ENCODE data around the gene KDM6A. TPM values are rescaled to one million over a fixed set of nuclear protein-coding genes. Genes with fewer than 3 reads are reported as not detected.
"Not testable (repeated sequence)": the region's sequence is repeated elsewhere in the genome, so short reads cannot be mapped to it uniquely, and the experiment has no call there.

The KDM6A gene
- total RNA-seq, 1 experiment from 2014 or later = 48.2 TPM

- not testable (repeated sequence) for H3K4me3 ChIP-seq (ENCODE audit: low read length); H3K9me2 ChIP-seq (replicated peaks; ENCODE audit: insufficient read depth, low read length); H3K9ac ChIP-seq (ENCODE audit: low read length); H3K9me3 ChIP-seq (ENCODE audit: low read length); DNase-seq; H3K27ac ChIP-seq (ENCODE audit: low read length); H3K4me1 ChIP-seq (ENCODE audit: low read length); H4K20me1 ChIP-seq (ENCODE audit: insufficient read depth, low read depth, low read length); H2AFZ ChIP-seq (ENCODE audit: low read length); H3K36me3 ChIP-seq (ENCODE audit: insufficient read depth, low read length); H3K4me2 ChIP-seq (ENCODE audit: low read depth, low read length, poor library complexity, severe bottlenecking); H3K27me3 ChIP-seq (ENCODE audit: low read length)
- H3K79me2 ChIP-seq (ENCODE audit: low read length) = peaks cover 98% of the 10 kb centered on the region
Measured at GRCh38 chrX:44940541-44940940, 67.6 kb downstream of the KDM6A start.

- Histone ChIP-seq H3K4me3 (ENCODE audit: low read length) (no peak overlapping the region), H3K36me3 (ENCODE audit: insufficient read depth, low read length) (no peaks in the 10 kb centered on the region), H3K4me2 (ENCODE audit: low read depth, low read length, poor library complexity, severe bottlenecking) (no peak overlapping the region), H3K27ac (ENCODE audit: low read length) (no peak overlapping the region), H3K4me1 (ENCODE audit: low read length) (peaks cover 4% of the 10 kb centered on the region), H4K20me1 (ENCODE audit: insufficient read depth, low read depth, low read length) (no peaks in the 10 kb centered on the region), H3K9me3 (ENCODE audit: low read length) (peaks cover 9% of the 10 kb centered on the region; the same call in 1 of the 2 replicates), H2AFZ (ENCODE audit: low read length) (no peak overlapping the region), H3K9me2 (replicated peaks; ENCODE audit: insufficient read depth, low read length) (no peaks in the 10 kb centered on the region), H3K79me2 (ENCODE audit: low read length) (peaks cover 98% of the 10 kb centered on the region), H3K27me3 (ENCODE audit: low read length) (no peaks in the 10 kb centered on the region), H3K9ac (ENCODE audit: low read length) (no peak overlapping the region)
- no peak for DNase-seq
Measured at GRCh38 chrX:44943007-44943406, 70.0 kb downstream of the KDM6A start.

GRCh38 chrX:44944894-44945293, 71.9 kb downstream of the KDM6A start:
- Histone ChIP-seq H3K36me3 (ENCODE audit: insufficient read depth, low read length) (no peaks in the 10 kb centered on the region), H3K27me3 (ENCODE audit: low read length) (no peaks in the 10 kb centered on the region), H2AFZ (ENCODE audit: low read length) (no peak overlapping the region), H3K9me3 (ENCODE audit: low read length) (peaks cover 9% of the 10 kb centered on the region; the same call in 1 of the 2 replicates), H3K4me3 (ENCODE audit: low read length) (no peak overlapping the region), H3K4me2 (ENCODE audit: low read depth, low read length, poor library complexity, severe bottlenecking) (no peak overlapping the region), H3K27ac (ENCODE audit: low read length) (no peak overlapping the region), H3K4me1 (ENCODE audit: low read length) (peaks cover 15% of the 10 kb centered on the region), H4K20me1 (ENCODE audit: insufficient read depth, low read depth, low read length) (0 out of 2 replicates have a peak, but pooled peaks cover 5% of the 10 kb centered on the region), H3K9ac (ENCODE audit: low read length) (no peak overlapping the region), H3K79me2 (ENCODE audit: low read length) (peaks cover 98% of the 10 kb centered on the region), H3K9me2 (replicated peaks; ENCODE audit: insufficient read depth, low read length) (no peaks in the 10 kb centered on the region)
- DNase-seq = no peak

GRCh38 chrX:44945736-44946135, 72.7 kb downstream of the KDM6A start:
- Histone ChIP-seq H3K9me2 (replicated peaks; ENCODE audit: insufficient read depth, low read length) (no peaks in the 10 kb centered on the region), H3K4me1 (ENCODE audit: low read length) (peaks cover 15% of the 10 kb centered on the region), H3K27ac (ENCODE audit: low read length) (no peak overlapping the region), H3K27me3 (ENCODE audit: low read length) (no peaks in the 10 kb centered on the region), H4K20me1 (ENCODE audit: insufficient read depth, low read depth, low read length) (0 out of 2 replicates have a peak, but pooled peaks cover 5% of the 10 kb centered on the region), H3K9ac (ENCODE audit: low read length) (no peak overlapping the region), H3K4me2 (ENCODE audit: low read depth, low read length, poor library complexity, severe bottlenecking) (no peak overlapping the region), H3K9me3 (ENCODE audit: low read length) (peaks cover 9% of the 10 kb centered on the region; the same call in 1 of the 2 replicates), H3K36me3 (ENCODE audit: insufficient read depth, low read length) (no peaks in the 10 kb centered on the region), H2AFZ (ENCODE audit: low read length) (no peak overlapping the region), H3K4me3 (ENCODE audit: low read length) (no peak overlapping the region), H3K79me2 (ENCODE audit: low read length) (peaks cover 98% of the 10 kb centered on the region)
- DNase-seq = peak; percentile 76

- Histone ChIP-seq H3K36me3 (ENCODE audit: insufficient read depth, low read length) (no peaks in the 10 kb centered on the region), H3K9me3 (ENCODE audit: low read length) (peaks cover 9% of the 10 kb centered on the region; the same call in 1 of the 2 replicates), H4K20me1 (ENCODE audit: insufficient read depth, low read depth, low read length) (0 out of 2 replicates have a peak, but pooled peaks cover 5% of the 10 kb centered on the region), H2AFZ (ENCODE audit: low read length) (no peak overlapping the region), H3K79me2 (ENCODE audit: low read length) (peaks cover 99% of the 10 kb centered on the region), H3K9ac (ENCODE audit: low read length) (no peak overlapping the region), H3K27ac (ENCODE audit: low read length) (no peak overlapping the region), H3K4me3 (ENCODE audit: low read length) (no peak overlapping the region), H3K4me1 (ENCODE audit: low read length) (peaks cover 15% of the 10 kb centered on the region), H3K9me2 (replicated peaks; ENCODE audit: insufficient read depth, low read length) (no peaks in the 10 kb centered on the region), H3K27me3 (ENCODE audit: low read length) (no peaks in the 10 kb centered on the region), H3K4me2 (ENCODE audit: low read depth, low read length, poor library complexity, severe bottlenecking) (no peak overlapping the region)
- DNase-seq = no peak
Measured at GRCh38 chrX:44946771-44947170, 73.8 kb downstream of the KDM6A start.

GRCh38 chrX:44947995-44948394, 75.0 kb downstream of the KDM6A start:
- Histone ChIP-seq H3K79me2 (ENCODE audit: low read length) (peaks cover 100% of the 10 kb centered on the region), H3K4me3 (ENCODE audit: low read length) (no peak overlapping the region), H3K9ac (ENCODE audit: low read length) (no peak overlapping the region), H3K36me3 (ENCODE audit: insufficient read depth, low read length) (no peaks in the 10 kb centered on the region), H3K9me3 (ENCODE audit: low read length) (peaks cover 9% of the 10 kb centered on the region; the same call in 1 of the 2 replicates), H3K4me2 (ENCODE audit: low read depth, low read length, poor library complexity, severe bottlenecking) (peak overlapping the region; percentile 27), H2AFZ (ENCODE audit: low read length) (no peak overlapping the region), H3K4me1 (ENCODE audit: low read length) (peaks cover 15% of the 10 kb centered on the region), H3K27ac (ENCODE audit: low read length) (no peak overlapping the region), H3K9me2 (replicated peaks; ENCODE audit: insufficient read depth, low read length) (no peaks in the 10 kb centered on the region), H3K27me3 (ENCODE audit: low read length) (no peaks in the 10 kb centered on the region), H4K20me1 (ENCODE audit: insufficient read depth, low read depth, low read length) (0 out of 2 replicates have a peak, but pooled peaks cover 5% of the 10 kb centered on the region)
- DNase-seq = no peak

GRCh38 chrX:44948406-44948805, 75.4 kb downstream of the KDM6A start:
- Histone ChIP-seq H3K27me3 (ENCODE audit: low read length) (no peaks in the 10 kb centered on the region), H3K27ac (ENCODE audit: low read length) (no peak overlapping the region), H3K4me1 (ENCODE audit: low read length) (peaks cover 19% of the 10 kb centered on the region), H3K9ac (ENCODE audit: low read length) (0 out of 2 replicates have a peak overlapping the region, but pooled peaks have one; percentile 0), H3K9me3 (ENCODE audit: low read length) (peaks cover 6% of the 10 kb centered on the region; the same call in 1 of the 2 replicates), H3K4me3 (ENCODE audit: low read length) (no peak overlapping the region), H2AFZ (ENCODE audit: low read length) (no peak overlapping the region), H3K79me2 (ENCODE audit: low read length) (peaks cover 100% of the 10 kb centered on the region), H4K20me1 (ENCODE audit: insufficient read depth, low read depth, low read length) (0 out of 2 replicates have a peak, but pooled peaks cover 5% of the 10 kb centered on the region), H3K4me2 (ENCODE audit: low read depth, low read length, poor library complexity, severe bottlenecking) (peak overlapping the region; percentile 27), H3K9me2 (replicated peaks; ENCODE audit: insufficient read depth, low read length) (no peaks in the 10 kb centered on the region), H3K36me3 (ENCODE audit: insufficient read depth, low read length) (no peaks in the 10 kb centered on the region)
- DNase-seq = no peak

GRCh38 chrX:44949125-44949524, 76.1 kb downstream of the KDM6A start:
- no peak overlapping the region for H2AFZ ChIP-seq (ENCODE audit: low read length)
- H3K9ac ChIP-seq (ENCODE audit: low read length) = no peak overlapping the region
- peaks cover 99% of the 10 kb centered on the region for H3K79me2 ChIP-seq (ENCODE audit: low read length)
- DNase-seq = no peak
- no peak overlapping the region for H3K27ac ChIP-seq (ENCODE audit: low read length)
- 0 out of 2 replicates have a peak, but pooled peaks cover 5% of the 10 kb centered on the region for H3K9me3 ChIP-seq (ENCODE audit: low read length)
- no peak overlapping the region for H3K4me3 ChIP-seq (ENCODE audit: low read length)
- H3K36me3 ChIP-seq (ENCODE audit: insufficient read depth, low read length) = no peaks in the 10 kb centered on the region
- H3K27me3 ChIP-seq (ENCODE audit: low read length) = no peaks in the 10 kb centered on the region
- no peaks in the 10 kb centered on the region for H3K9me2 ChIP-seq (replicated peaks; ENCODE audit: insufficient read depth, low read length)
- H3K4me2 ChIP-seq (ENCODE audit: low read depth, low read length, poor library complexity, severe bottlenecking) = no peak overlapping the region
- H3K4me1 ChIP-seq (ENCODE audit: low read length) = peaks cover 21% of the 10 kb centered on the region
- 0 out of 2 replicates have a peak, but pooled peaks cover 5% of the 10 kb centered on the region for H4K20me1 ChIP-seq (ENCODE audit: insufficient read depth, low read depth, low read length)
